GM10266 (cell line): ENCODE results near the gene PTPMT1.

Source experiments
- DNase-seq: peaks from one replicate; pipeline ENCODE4 v3.0.0; 2012; ENCODE audit errors: extremely low spot score
- CTCF ChIP-seq: IDR thresholded peaks from 2 replicates; pipeline ENCODE4 v1.5.1; 2012; ENCODE audit warnings: mild to moderate bottlenecking, low read depth; ENCODE audit not compliant: control insufficient read depth, insufficient read depth; ENCODE audit errors: missing control alignments

The PTPMT1 gene

GRCh38 chr11:47606731-47607130 lies 41.3 kb downstream of the PTPMT1 start:
- no peak for DNase-seq
- TF ChIP-seq CTCF, result no peak

- TF ChIP-seq CTCF, result no peak
These were observed 42.0 kb downstream of the PTPMT1 start for GRCh38 chr11:47607380-47607779.

GRCh38 chr11:47609675-47610074 lies 44.3 kb downstream of the PTPMT1 start:
- no peak for TF ChIP-seq CTCF
- DNase-seq, result no peak

More at GRCh38 chr11:47607380-47607779, 42.0 kb downstream of the PTPMT1 start:
- no peak for DNase-seq

- TF ChIP-seq CTCF, result no peak
- no peak for DNase-seq
These were observed 46.0 kb downstream of the PTPMT1 start for GRCh38 chr11:47611348-47611794.

GRCh38 chr11:47615249-47615648 lies 49.9 kb downstream of the PTPMT1 start:
- no peak for TF ChIP-seq CTCF
- DNase-seq, result no peak

GRCh38 chr11:47616726-47617416 lies 51.5 kb downstream of the PTPMT1 start:
- TF ChIP-seq CTCF, result peak; percentile 73
- DNase-seq, result peak; percentile 51

- TF ChIP-seq CTCF, result no peak
- DNase-seq, result no peak
These were observed 52.0 kb downstream of the PTPMT1 start for GRCh38 chr11:47617417-47617809.
